Globus pallidus (tissue), 1 donor: Measurements from ENCODE around the gene COL21A1.

Source experiments
- DNase-seq: peaks from one replicate; pipeline ENCODE4 v3.0.0-alpha.2; 2015; ENCODE audit warnings: low spot score

Gene COL21A1

GRCh38 chr6:56187686-56188085 lies 59.7 kb downstream of the COL21A1 start:
- no peak for DNase-seq

DNA sequence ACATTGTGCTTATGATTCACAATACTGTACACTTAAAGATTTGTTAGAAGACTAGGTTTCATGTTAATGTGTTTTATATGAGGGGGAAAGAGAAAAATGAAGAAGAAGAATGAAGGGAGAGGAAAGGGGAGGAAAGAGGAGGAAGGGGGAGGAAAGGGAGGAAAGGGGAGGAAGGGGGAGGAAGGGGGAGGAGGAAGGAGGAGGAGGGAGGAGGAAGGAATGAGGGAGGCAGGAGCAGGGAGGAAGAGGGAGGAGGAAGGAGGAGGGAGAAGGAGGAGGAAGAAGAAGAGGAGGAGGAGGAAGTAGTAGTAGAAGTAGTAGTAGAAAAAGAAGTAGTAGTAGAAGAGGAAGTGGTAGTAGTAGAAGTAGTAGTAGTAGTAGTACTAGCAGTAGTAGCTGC lies 70.6 kb downstream of the COL21A1 start:
- no peak for DNase-seq

DNA sequence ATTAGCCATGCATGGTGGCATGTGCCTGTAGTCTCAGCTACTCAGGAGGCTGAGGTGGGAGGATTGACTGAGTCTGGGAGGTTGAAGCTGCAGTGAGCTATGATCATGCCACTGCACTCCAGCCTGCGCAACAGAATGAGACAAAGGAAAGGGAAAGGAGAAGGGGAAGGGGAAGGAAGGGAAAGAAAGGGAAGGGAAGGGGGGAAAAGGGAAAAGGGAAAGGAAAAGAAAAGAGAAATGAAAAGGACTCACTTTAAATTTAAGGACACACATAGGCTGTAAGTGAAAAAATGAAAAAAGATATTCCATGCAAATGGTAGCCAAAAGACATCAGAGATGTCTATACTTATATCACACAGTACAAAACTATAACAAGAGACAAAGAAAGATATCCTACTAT lies 74.2 kb downstream of the COL21A1 start:
- no peak for DNase-seq

DNA sequence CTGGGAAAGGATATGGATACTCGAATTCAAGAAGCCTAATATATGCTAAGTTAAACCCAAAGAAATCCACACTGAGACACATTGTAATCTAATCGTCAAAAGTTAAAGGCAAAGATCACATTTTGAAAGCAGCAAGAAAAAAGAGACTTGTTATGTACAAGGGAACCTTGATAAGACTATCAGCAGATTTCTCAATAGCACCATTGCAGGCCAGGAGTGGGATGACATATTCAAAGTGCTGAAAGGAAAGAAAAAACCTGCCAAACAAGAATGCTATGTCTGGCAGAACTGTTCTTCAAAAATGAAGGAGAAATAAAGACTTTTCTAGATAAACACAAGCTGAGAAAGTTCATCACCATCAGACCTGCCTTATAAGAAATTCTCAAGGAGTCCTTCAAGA lies 75.2 kb downstream of the COL21A1 start:
- no peak for DNase-seq

DNA sequence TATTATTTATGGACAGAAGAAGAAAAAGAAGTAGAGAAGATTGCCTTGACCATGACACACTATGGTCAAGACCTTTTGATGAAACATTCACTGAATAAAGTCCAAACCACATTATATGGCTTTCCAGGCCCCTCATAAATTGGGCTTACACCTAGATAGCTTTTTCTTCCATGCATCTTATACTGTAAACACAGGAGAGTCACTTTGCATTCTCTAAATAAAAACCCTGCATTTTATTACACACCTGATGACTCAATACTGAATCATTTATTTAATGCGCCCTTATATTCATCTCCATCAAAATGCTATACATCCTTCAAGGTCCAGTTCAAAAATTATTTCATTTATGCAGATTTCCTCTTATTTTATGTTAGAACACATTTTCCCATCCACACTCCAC lies 78.0 kb downstream of the COL21A1 start:
- DNase-seq, result no peak

DNA sequence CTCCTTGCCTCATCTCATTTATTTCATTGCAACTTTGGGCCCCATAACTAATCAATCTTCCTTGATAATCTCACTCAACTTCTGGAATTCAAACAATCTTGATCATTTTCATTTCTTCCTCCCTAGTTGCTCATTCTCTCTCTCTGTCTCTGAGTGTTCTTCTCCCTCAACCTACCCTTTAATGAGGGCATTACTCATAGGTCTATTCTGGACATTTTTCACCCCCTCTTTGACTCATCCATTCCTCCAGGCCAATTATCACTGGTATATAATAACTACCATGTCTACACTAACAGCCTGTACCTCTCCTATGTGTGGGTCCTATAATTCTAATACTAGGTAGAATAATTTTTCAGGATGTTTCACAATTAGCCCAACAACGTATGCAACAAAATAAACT lies 78.8 kb downstream of the COL21A1 start:
- DNase-seq, result no peak

GRCh38 chr6:56162081-56162480 lies 85.3 kb downstream of the COL21A1 start:
- no peak for DNase-seq

DNA sequence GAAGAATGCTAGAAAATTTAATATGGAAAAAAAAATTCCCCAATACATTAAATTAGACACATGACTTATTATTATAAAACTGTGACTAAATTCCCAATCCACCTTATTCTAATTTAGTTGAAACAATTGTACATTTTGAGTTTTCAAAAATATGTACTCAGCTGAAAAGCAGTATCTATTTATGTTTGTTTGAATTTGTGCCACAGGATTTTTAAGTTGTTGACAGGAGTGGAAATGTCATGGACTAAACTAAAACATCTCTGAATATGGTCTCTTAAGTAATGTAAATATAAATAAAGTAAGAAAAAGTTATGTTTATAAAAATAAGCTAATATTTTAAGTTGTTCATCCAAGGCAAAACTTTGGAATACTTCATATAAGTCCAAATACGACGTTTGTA lies 86.9 kb downstream of the COL21A1 start:
- no peak for DNase-seq

GRCh38 chr6:56158571-56158970 lies 88.8 kb downstream of the COL21A1 start:
- no peak for DNase-seq

DNA sequence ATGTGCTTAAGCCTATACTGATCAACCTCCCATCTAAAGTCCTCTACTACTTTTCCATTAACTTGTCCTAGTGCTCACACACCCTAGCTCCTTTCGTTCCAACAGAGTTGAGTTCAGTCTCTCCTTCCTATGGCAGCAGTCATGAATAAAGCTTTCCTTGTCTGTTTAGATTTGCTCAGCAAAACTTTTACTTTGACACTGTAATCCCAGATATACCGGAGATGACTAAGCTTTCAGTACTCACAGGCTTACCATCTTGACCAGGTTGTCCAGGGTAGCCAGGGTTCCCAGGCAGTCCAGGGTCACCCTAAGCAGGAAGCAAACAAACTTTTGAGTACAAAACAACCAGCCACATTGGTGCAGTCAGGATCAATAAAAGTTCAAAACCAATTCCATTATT lies 90.7 kb downstream of the COL21A1 start:
- no peak for DNase-seq

- no peak for DNase-seq
Observed at GRCh38 chr6:56155634-56156141, 91.7 kb downstream of the COL21A1 start.

- no peak for DNase-seq
Observed at GRCh38 chr6:56154076-56154475, 93.3 kb downstream of the COL21A1 start.

DNA sequence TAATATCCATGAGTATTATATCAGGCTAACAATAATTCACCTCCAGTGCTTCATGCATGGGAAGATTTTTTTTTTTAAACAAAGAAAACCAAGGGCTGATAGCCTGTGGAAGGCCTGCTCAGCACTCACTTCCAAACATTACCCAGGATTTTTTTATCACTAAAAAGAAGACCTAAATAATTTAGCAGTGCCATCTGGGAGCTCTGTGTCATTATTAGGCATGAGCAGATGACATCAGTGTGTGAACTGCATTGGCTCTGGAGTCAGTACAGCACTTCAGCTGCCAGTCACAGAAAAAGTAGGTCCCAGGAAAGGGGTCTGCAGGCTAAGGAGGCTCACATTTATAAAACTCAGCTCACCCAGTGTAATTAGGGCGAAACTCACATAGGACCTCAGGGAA lies 94.8 kb downstream of the COL21A1 start:
- no peak for DNase-seq

GRCh38 chr6:56151609-56152224 lies 95.7 kb downstream of the COL21A1 start:
- no peak for DNase-seq

DNA sequence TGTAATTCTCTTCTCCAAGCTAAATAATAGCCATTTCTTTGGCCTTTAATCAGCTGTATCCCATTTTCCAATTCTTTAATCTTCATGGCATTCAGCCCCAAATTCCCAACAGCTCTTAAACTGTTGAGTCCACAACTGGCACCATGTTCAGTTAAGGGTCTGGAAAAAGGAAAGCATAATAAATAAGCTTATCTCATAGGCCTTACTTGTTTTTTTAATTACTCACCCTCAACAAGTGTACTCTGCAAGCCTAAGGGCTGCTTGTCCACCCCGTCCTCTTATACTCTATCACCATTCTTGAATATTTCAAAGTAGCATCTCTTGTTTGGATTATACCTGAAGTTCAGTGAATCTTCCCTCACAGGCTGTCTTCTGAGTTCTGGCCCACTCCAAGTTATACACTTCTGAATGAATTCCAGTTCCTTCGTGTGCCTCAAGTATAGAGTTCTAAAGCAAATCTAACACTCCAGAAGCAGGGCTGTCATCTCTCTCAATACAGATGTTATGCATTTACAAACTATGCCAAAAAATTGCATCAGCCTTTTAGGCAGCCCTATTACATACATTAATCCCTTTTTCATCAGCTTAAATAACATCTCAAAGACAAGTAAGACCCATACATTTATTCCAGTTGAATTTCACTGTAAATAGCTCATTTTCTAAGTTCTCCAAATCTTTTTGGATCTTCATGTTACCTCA lies 98.7 kb downstream of the COL21A1 start:
- no peak for DNase-seq

DNA sequence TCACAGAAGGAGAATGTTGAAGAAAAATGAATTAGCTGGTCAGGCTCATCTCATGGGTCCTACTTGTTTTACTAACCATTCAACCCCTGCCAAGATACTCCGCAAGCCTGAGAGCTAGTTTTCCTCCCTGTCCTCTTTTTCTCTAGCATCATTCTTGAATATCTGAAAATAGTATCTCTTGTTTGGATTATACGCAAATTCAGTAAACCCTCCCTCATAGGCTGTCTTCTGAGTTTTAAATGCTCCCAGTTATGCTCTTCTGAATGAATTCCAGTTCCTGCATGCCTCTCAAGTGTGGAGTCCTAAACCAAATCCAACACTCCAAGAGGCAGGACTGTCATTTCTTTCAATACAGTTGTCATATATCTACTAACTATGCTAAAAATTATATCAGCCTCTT lies 99.6 kb downstream of the COL21A1 start:
- no peak for DNase-seq

DNA sequence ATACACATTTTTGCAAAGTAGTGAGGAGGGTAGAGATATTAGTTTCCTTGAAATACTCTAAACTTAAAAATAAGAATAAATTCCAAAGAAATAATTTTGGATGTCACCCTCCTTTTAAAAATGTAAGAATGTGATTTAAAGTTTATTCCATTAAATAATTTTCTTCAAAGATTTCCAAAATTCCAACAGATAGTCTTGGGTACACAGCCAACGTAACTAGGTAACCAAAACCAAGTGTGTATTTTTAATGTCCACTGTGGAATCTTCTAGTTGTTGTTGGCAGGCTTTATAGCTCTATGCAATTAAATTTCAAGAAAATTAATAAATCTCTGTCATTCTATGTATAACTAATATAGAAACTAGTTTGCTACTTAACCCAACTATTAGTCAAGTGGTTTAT lies 101.3 kb downstream of the COL21A1 start:
- no peak for DNase-seq

- DNase-seq, result no peak
Observed at GRCh38 chr6:56145616-56146015, 101.8 kb downstream of the COL21A1 start.

GRCh38 chr6:56144538-56145324 lies 102.6 kb downstream of the COL21A1 start:
- no peak for DNase-seq

- DNase-seq, result no peak
Observed at GRCh38 chr6:56143796-56144195, 103.6 kb downstream of the COL21A1 start.

- no peak for DNase-seq
Observed at GRCh38 chr6:56140090-56140489, 107.3 kb downstream of the COL21A1 start.

DNA sequence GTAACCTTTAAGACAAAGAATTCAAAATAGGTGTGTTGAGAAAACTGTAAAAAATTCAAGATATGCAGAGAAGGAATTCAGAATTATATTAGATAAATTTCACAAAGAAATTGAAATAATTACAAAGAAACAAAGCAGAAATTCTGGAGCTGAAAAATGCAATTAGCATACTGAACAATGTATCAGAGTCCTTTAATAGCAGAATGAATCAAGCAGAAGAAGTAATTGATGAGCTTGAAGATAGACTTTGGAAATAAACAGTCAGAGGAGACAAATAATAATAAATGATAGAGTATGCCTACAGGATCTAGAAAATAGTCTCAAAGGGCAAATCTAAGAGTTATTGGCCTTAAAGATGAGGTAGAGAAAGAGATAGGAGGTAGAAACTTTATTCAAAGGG lies 131.7 kb downstream of the COL21A1 start:
- no peak for DNase-seq

- DNase-seq, result no peak
Observed at GRCh38 chr6:56109149-56109548, 138.2 kb downstream of the COL21A1 start.
